GM12892 (cell line): ENCODE results near the gene ZNF865.
A peak's percentile ranks its signal among the peaks of the same experiment; 100 is the strongest.

Experiments used
- DNase-seq: peaks from one replicate; pipeline ENCODE4 v3.0.0; 2011; ENCODE audit not compliant: insufficient read length
- FAIRE-seq: peaks from 2 replicates; lab custom pipeline; 2011; peaks lifted over from hg19 to GRCh38; lab: Jason Lieb, UNC
- POLR2A ChIP-seq: IDR thresholded peaks from 2 replicates; pipeline ENCODE4 v1.6.1; 2011; ENCODE audit warnings: low read depth, low read length, control low read depth
- POLR2AphosphoS5 ChIP-seq: IDR thresholded peaks from 2 replicates; pipeline ENCODE4 v1.6.1; 2011; ENCODE audit warnings: low read depth, low read length, control low read depth
- TAF1 ChIP-seq: IDR thresholded peaks from 2 replicates; pipeline ENCODE4 v1.6.1; 2011; ENCODE audit warnings: low read depth, mild to moderate bottlenecking, control low read depth, low read length, borderline replicate concordance

ZNF865 gene

GRCh38 chr19:55646889-55647731, 41.7 kb downstream of the ZNF865 start:
- FAIRE-seq = peak; percentile 27
- DNase-seq = no peak
- TF ChIP-seq POLR2A (no peak), POLR2AphosphoS5 (no peak), TAF1 (no peak)

GRCh38 chr19:55647732-55648584, 42.5 kb downstream of the ZNF865 start, which contains the start of gene CCDC106:
Gene CCDC106 (plus strand): TSS chr19:55648212. CDS start chr19:55649047, 835 bp downstream.
- DNase-seq = no peak
- FAIRE-seq = peak; percentile 97
- TF ChIP-seq TAF1 = no peak
- no peak for TF ChIP-seq POLR2A
- no peak for TF ChIP-seq POLR2AphosphoS5

GRCh38 chr19:55648585-55649267, 43.3 kb downstream of the ZNF865 start:
- DNase-seq (no peak), FAIRE-seq (no peak)
- TF ChIP-seq POLR2AphosphoS5 (no peak), POLR2A (peak; percentile 20; the same call in 1 of the 2 replicates)

- DNase-seq (no peak), FAIRE-seq (peak; percentile 17)
- TF ChIP-seq TAF1 (no peak), POLR2AphosphoS5 (no peak), POLR2A (no peak)
These were observed 44.0 kb downstream of the ZNF865 start for GRCh38 chr19:55649268-55650125.

GRCh38 chr19:55650126-55650557, 44.7 kb downstream of the ZNF865 start:
- TF ChIP-seq TAF1 (no peak), POLR2A (no peak), POLR2AphosphoS5 (no peak)
- DNase-seq = no peak
- FAIRE-seq = peak; percentile 44

GRCh38 chr19:55650602-55651230, 45.3 kb downstream of the ZNF865 start:
- FAIRE-seq (no peak), DNase-seq (no peak)
- TF ChIP-seq POLR2AphosphoS5 = no peak
- no peak for TF ChIP-seq TAF1
- TF ChIP-seq POLR2A = no peak

GRCh38 chr19:55651236-55651635, 45.8 kb downstream of the ZNF865 start:
- FAIRE-seq (no peak), DNase-seq (no peak)
- TF ChIP-seq POLR2AphosphoS5 (no peak), TAF1 (no peak), POLR2A (no peak)

- DNase-seq = no peak
- TF ChIP-seq POLR2AphosphoS5 (no peak), TAF1 (no peak), POLR2A (no peak)
- FAIRE-seq = no peak
These were observed 47.1 kb downstream of the ZNF865 start for GRCh38 chr19:55652311-55653128.

GRCh38 chr19:55653651-55654322, 48.3 kb downstream of the ZNF865 start:
- 0 out of 2 replicates have a peak, but pooled peaks have one; percentile 3 for TF ChIP-seq TAF1
- peak; percentile 77 for TF ChIP-seq POLR2AphosphoS5
- peak; percentile 73 for TF ChIP-seq POLR2A
- DNase-seq (peak; percentile 94), FAIRE-seq (peak; percentile 99)
